ES-I3 (cell line): Measurements from ENCODE around the gene TDRD6.
A peak's percentile ranks its signal among the peaks of the same experiment; 100 is the strongest.
"Not testable (repeated sequence)": the region's sequence is repeated elsewhere in the genome, so short reads cannot be mapped to it uniquely, and the experiment has no call there.

Source experiments
- H3K36me3 ChIP-seq: 2 replicates; pipeline ENCODE4 v1.6.1; 2013; ENCODE audit warnings: mild to moderate bottlenecking, low read length, control low read depth, moderate library complexity; ENCODE audit not compliant: insufficient read depth
- H3K4me1 ChIP-seq: 2 replicates; pipeline ENCODE4 v1.6.1; 2013; ENCODE audit warnings: mild to moderate bottlenecking, control low read depth, low read length; ENCODE audit not compliant: insufficient read depth
- H3K9ac ChIP-seq: 2 replicates; pipeline ENCODE4 v1.6.1; 2013; ENCODE audit warnings: low read depth, mild to moderate bottlenecking, low read length, moderate library complexity
- H3K9me3 ChIP-seq: 2 replicates; pipeline ENCODE4 v1.6.1; 2013; ENCODE audit warnings: mild to moderate bottlenecking, low read length, moderate library complexity; ENCODE audit not compliant: control insufficient read depth, insufficient read depth

TDRD6 gene, protein sequence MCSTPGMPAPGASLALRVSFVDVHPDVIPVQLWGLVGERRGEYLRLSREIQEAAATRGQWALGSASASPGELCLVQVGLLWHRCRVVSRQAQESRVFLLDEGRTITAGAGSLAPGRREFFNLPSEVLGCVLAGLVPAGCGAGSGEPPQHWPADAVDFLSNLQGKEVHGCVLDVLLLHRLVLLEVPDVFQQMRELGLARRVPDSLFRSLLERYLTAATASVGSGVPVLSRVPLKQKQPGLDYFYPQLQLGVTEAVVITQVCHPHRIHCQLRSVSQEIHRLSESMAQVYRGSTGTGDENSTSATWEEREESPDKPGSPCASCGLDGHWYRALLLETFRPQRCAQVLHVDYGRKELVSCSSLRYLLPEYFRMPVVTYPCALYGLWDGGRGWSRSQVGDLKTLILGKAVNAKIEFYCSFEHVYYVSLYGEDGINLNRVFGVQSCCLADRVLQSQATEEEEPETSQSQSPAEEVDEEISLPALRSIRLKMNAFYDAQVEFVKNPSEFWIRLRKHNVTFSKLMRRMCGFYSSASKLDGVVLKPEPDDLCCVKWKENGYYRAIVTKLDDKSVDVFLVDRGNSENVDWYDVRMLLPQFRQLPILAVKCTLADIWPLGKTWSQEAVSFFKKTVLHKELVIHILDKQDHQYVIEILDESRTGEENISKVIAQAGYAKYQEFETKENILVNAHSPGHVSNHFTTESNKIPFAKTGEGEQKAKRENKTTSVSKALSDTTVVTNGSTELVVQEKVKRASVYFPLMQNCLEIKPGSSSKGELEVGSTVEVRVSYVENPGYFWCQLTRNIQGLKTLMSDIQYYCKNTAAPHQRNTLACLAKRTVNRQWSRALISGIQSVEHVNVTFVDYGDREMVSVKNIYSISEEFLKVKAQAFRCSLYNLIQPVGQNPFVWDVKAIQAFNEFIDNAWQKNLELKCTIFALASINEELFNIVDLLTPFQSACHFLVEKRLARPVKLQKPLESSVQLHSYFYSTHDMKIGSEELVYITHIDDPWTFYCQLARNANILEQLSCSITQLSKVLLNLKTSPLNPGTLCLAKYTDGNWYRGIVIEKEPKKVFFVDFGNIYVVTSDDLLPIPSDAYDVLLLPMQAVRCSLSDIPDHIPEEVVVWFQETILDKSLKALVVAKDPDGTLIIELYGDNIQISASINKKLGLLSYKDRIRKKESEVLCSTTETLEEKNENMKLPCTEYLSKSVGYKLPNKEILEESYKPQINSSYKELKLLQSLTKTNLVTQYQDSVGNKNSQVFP (N-terminal part only)

GRCh38 chr6:46687619-46688097 is at the start of gene TDRD6:
TDRD6 (plus strand) TSS chr6:46687885; CDS start chr6:46688129, 244 bp downstream.
- H3K4me1 ChIP-seq, result no peaks in the 10 kb centered on the region
- no peak within 1 kb of the TSS for H3K9ac ChIP-seq

DNA sequence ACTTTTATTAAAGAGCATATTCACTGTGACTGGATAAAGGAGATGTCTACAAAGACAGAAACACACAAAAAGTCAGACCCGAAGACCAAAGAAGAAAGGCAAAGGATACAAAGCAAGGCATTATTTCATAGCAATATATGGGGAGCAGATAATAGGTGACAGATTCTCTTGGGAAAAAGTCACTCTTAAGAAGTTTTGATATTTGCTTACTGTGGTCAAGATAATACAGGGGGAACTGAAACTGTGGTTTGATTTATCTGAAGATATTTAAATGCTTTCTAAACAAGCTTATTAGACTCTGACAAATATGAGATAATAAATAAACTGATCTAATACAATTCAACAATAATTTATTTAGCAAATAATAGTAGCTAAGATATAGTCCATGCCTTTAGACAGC is 49.8 kb upstream of the TDRD6 start:
- Histone ChIP-seq H3K4me1 (peaks cover 4% of the 10 kb centered on the region; the same call in 1 of the 2 replicates), H3K9me3 (no peaks in the 10 kb centered on the region), H3K36me3 (no peaks in the 10 kb centered on the region), H3K9ac (no peak overlapping the region)

More at GRCh38 chr6:46687619-46688097, at the start of gene TDRD6:
- no peaks in the 10 kb centered on the region for H3K9me3 ChIP-seq
- no peaks in the 10 kb centered on the region for H3K36me3 ChIP-seq

GRCh38 chr6:46638650-46639049 is 49.0 kb upstream of the TDRD6 start:
- Histone ChIP-seq H3K9me3 (no peaks in the 10 kb centered on the region), H3K4me1 (peaks cover 4% of the 10 kb centered on the region; the same call in 1 of the 2 replicates), H3K36me3 (no peaks in the 10 kb centered on the region), H3K9ac (no peak overlapping the region)

GRCh38 chr6:46642928-46643751 is 44.5 kb upstream of the TDRD6 start:
- Histone ChIP-seq H3K9ac (no peak overlapping the region), H3K36me3 (no peaks in the 10 kb centered on the region), H3K9me3 (no peaks in the 10 kb centered on the region; the same call in 1 of the 2 replicates), H3K4me1 (no peaks in the 10 kb centered on the region)

DNA sequence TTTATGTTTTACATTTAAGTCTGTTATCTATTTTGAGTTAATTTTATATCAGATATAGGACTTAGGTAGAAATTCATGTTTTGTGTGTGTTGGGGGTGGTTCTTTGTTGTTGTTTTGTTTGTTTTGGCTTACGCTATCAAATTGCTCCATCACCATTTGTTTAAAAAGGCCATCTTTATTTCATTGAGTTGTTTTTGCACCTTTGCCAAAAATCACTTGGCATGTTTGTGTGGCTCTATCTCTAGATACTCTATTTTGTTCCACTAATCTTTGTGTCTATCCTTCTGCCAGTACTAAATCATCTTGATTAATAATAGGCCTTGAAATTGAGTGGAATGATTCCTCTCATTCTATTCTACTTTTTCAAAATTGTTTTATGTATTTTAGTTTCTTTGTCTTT is 42.4 kb upstream of the TDRD6 start:
- H3K9ac ChIP-seq, result no peak overlapping the region
- no peaks in the 10 kb centered on the region for H3K36me3 ChIP-seq
- no peaks in the 10 kb centered on the region; the same call in 1 of the 2 replicates for H3K9me3 ChIP-seq
- no peaks in the 10 kb centered on the region for H3K4me1 ChIP-seq

DNA sequence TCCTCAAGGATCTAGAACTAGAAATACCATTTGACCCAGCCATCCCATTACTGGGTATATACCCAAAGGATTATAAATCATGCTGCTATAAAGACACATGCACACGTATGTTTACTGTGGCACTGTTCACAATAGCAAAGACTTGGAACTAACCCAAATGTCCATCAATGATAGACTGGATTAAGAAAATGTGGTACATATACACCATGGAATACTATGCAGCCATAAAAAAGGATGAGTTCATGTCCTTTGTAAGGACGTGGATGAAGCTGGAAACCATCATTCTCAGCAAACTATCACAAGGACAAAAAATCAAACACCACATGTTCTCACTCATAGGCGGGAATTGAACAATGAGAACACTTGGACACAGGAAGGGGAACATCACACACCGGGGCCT is 39.6 kb upstream of the TDRD6 start:
- not testable (repeated sequence) for H3K4me1 ChIP-seq

GRCh38 chr6:46648869-46649492 is 38.7 kb upstream of the TDRD6 start:
- Histone ChIP-seq H3K9ac (no peak overlapping the region), H3K9me3 (no peaks in the 10 kb centered on the region; the same call in 1 of the 2 replicates), H3K36me3 (no peaks in the 10 kb centered on the region), H3K4me1 (no peaks in the 10 kb centered on the region)

More for the DNA sequence above, 39.6 kb upstream of the TDRD6 start:
- H3K36me3 ChIP-seq, H3K9me3 ChIP-seq, H3K9ac ChIP-seq: not testable (repeated sequence)

- no peaks in the 10 kb centered on the region for H3K9me3 ChIP-seq
- H3K36me3 ChIP-seq, result no peaks in the 10 kb centered on the region
- H3K9ac ChIP-seq, result no peak overlapping the region
- no peaks in the 10 kb centered on the region for H3K4me1 ChIP-seq
Measured at GRCh38 chr6:46651006-46651405, 36.7 kb upstream of the TDRD6 start.

DNA sequence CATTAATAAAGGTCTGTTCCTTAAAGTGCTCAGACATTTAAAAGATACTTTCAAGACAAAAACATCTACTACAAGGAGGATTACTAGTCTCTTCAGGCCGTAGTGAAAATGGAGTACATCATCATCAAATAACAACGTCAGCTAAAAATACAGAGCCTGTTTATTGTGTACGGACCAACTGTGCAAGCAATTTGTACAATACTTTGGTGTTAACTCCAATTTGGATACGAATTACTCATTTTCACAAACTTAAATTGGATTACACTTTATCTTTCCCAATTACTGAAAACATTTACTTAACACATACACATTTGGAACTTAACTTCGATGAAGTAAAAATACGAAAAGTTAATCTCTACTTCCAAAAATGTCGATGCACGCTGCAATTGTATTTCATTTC is 35.9 kb upstream of the TDRD6 start:
- Histone ChIP-seq H3K36me3 (no peaks in the 10 kb centered on the region), H3K9me3 (no peaks in the 10 kb centered on the region), H3K4me1 (no peaks in the 10 kb centered on the region), H3K9ac (peak overlapping the region; percentile 82)

GRCh38 chr6:46652232-46652602 is 35.5 kb upstream of the TDRD6 start:
- Histone ChIP-seq H3K9me3 (no peaks in the 10 kb centered on the region), H3K9ac (peak overlapping the region; percentile 82), H3K4me1 (no peaks in the 10 kb centered on the region), H3K36me3 (no peaks in the 10 kb centered on the region)

GRCh38 chr6:46652603-46653438 is 34.9 kb upstream of the TDRD6 start, which contains the start of the genes CYP39A1 and SLC25A27:
CYP39A1 (minus strand) TSS chr6:46652818; CDS start chr6:46652582, 236 bp downstream.
SLC25A27 (plus strand) TSS chr6:46652975; CDS start chr6:46653193, 218 bp downstream.
- no peaks in the 10 kb centered on the region for H3K9me3 ChIP-seq
- no peaks in the 10 kb centered on the region for H3K4me1 ChIP-seq
- H3K36me3 ChIP-seq, result no peaks in the 10 kb centered on the region
- peak within 1 kb of the TSS; percentile 82 for H3K9ac ChIP-seq

GRCh38 chr6:46653439-46654195 is 34.1 kb upstream of the TDRD6 start:
- Histone ChIP-seq H3K9ac (peak overlapping the region; percentile 82), H3K36me3 (no peaks in the 10 kb centered on the region), H3K9me3 (no peaks in the 10 kb centered on the region), H3K4me1 (no peaks in the 10 kb centered on the region)
